GM23338 (cell line): ENCODE results near the gene ANKRD60. TPM values are rescaled to one million over a fixed set of nuclear protein-coding genes. Genes with fewer than 3 reads are reported as not detected.

Experiments used
- ATAC-seq: fragments of 200-7000 bp; cut with Tn5 transposase; 3 replicates; pipeline ENCODE4 v1.9.1; 2020
- DNase-seq: peaks from one replicate; pipeline ENCODE4 v3.0.0-alpha.2; 2015; ENCODE audit warnings: low spot score
- H2AFZ ChIP-seq: fragments of 200-600 bp; sonication (generic); 2 replicates; pipeline ENCODE4 v1.8.0; 2016; ENCODE audit warnings: antibody characterized with exemption, mild to moderate bottlenecking, moderate library complexity
- H3F3A ChIP-seq: fragments of 200-600 bp; sonication (generic); replicated peaks from 2 replicates; pipeline ENCODE4 v1.8.0; 2017; ENCODE audit warnings: antibody characterized with exemption, mixed run types, low read depth
- H3K27ac ChIP-seq: fragments of 200-600 bp; sonication (generic); 2 replicates; pipeline ENCODE4 v1.6.1; 2016; ENCODE audit warnings: low read depth
- H3K27me3 ChIP-seq: fragments of 200-600 bp; sonication (generic); 2 replicates; pipeline ENCODE4 v1.8.0; 2016; ENCODE audit warnings: mild to moderate bottlenecking, mixed run types, moderate library complexity; ENCODE audit not compliant: insufficient read depth
- H3K36me3 ChIP-seq: fragments of 200-600 bp; sonication (generic); 2 replicates; pipeline ENCODE4 v1.8.0; 2016; ENCODE audit warnings: mild to moderate bottlenecking; ENCODE audit not compliant: insufficient read depth
- H3K4me1 ChIP-seq: fragments of 200-600 bp; sonication (generic); 2 replicates; pipeline ENCODE4 v1.8.0; 2016; ENCODE audit warnings: mild to moderate bottlenecking, moderate library complexity; ENCODE audit not compliant: insufficient read depth
- H3K4me2 ChIP-seq: fragments of 200-600 bp; sonication (generic); 2 replicates; pipeline ENCODE4 v1.7.1; 2017; ENCODE audit warnings: mixed run types
- H3K4me3 ChIP-seq: fragments of 200-600 bp; sonication (generic); 2 replicates; pipeline ENCODE4 v1.6.1; 2016; ENCODE audit warnings: mixed run types
- H3K79me2 ChIP-seq: fragments of 200-600 bp; sonication (generic); replicated peaks from 2 replicates; pipeline ENCODE4 v1.8.0; 2017; ENCODE audit warnings: mild to moderate bottlenecking; ENCODE audit not compliant: insufficient read depth
- H3K9me2 ChIP-seq: fragments of 200-600 bp; sonication (generic); 2 replicates; pipeline ENCODE4 v1.8.0; 2017; ENCODE audit not compliant: insufficient read depth
- H4K20me1 ChIP-seq: fragments of 200-600 bp; sonication (generic); replicated peaks from 2 replicates; pipeline ENCODE4 v1.8.0; 2017; ENCODE audit warnings: mild to moderate bottlenecking; ENCODE audit not compliant: insufficient read depth
- H3K27ac Mint-ChIP-seq: 2 replicates; pipeline ENCODE4 v1.8.0; 2020; ENCODE audit warnings: inconsistent platforms, mild to moderate bottlenecking, moderate library complexity, mixed read lengths
- H3K27me3 Mint-ChIP-seq: 3 replicates; pipeline ENCODE4 v1.8.0; 2022; ENCODE audit warnings: low read depth, mild to moderate bottlenecking, moderate library complexity, mixed read lengths, inconsistent platforms; ENCODE audit not compliant: insufficient read depth, poor library complexity
- H3K36me3 Mint-ChIP-seq: 3 replicates; pipeline ENCODE4 v1.8.0; 2021; ENCODE audit warnings: low read depth, mild to moderate bottlenecking, inconsistent platforms, moderate library complexity, mixed read lengths
- H3K4me1 Mint-ChIP-seq: 3 replicates; pipeline ENCODE4 v1.8.0; 2020; ENCODE audit warnings: mild to moderate bottlenecking, inconsistent platforms, mixed read lengths
- H3K4me3 Mint-ChIP-seq: 3 replicates; pipeline ENCODE4 v1.8.0; 2021; ENCODE audit warnings: moderate library complexity, mild to moderate bottlenecking, inconsistent platforms, mixed read lengths
- H3K9me3 Mint-ChIP-seq: 3 replicates; pipeline ENCODE4 v1.8.0; 2020; ENCODE audit warnings: moderate library complexity, mild to moderate bottlenecking, inconsistent platforms, mixed read lengths
- CREB1 ChIP-seq: fragments of 250-450 bp; sonication (Bioruptor Pico); IDR thresholded peaks from 2 replicates; pipeline ENCODE4 v1.5.0; 2020; ENCODE audit warnings: low read depth, mild to moderate bottlenecking, moderate library complexity
- ETS1 ChIP-seq: IDR thresholded peaks from 2 replicates; pipeline ENCODE4 v1.6.1; 2016; ENCODE audit warnings: antibody characterized with exemption
- EZH2 ChIP-seq: fragments of 200-600 bp; sonication (generic); IDR thresholded peaks from one replicate; pipeline ENCODE4 v1.8.0; 2017; ENCODE audit warnings: antibody characterized with exemption, mild to moderate bottlenecking, low read depth; ENCODE audit not compliant: unreplicated experiment
- EZH2phosphoT487 ChIP-seq: fragments of 200-600 bp; sonication (generic); IDR thresholded peaks from one replicate; pipeline ENCODE4 v1.8.1; 2018; ENCODE audit warnings: antibody characterized with exemption; ENCODE audit not compliant: unreplicated experiment
- JUNB ChIP-seq: IDR thresholded peaks from one replicate; pipeline ENCODE4 v1.6.1; 2016; ENCODE audit warnings: antibody characterized with exemption; ENCODE audit not compliant: unreplicated experiment
- NANOG ChIP-seq: IDR thresholded peaks from 2 replicates; pipeline ENCODE4 v1.6.1; 2016; ENCODE audit warnings: antibody characterized with exemption, borderline replicate concordance
- POLR2AphosphoS5 ChIP-seq: IDR thresholded peaks from 2 replicates; pipeline ENCODE4 v1.6.1; 2016; ENCODE audit warnings: antibody characterized with exemption, low read depth
- STAT1 ChIP-seq: IDR thresholded peaks from one replicate; pipeline ENCODE4 v1.6.1; 2016; ENCODE audit warnings: antibody characterized with exemption; ENCODE audit not compliant: unreplicated experiment
- ZNF114 ChIP-seq: fragments of 250-450 bp; sonication (Bioruptor Pico); IDR thresholded peaks from 2 replicates; pipeline ENCODE4 v1.5.0; 2020; ENCODE audit warnings: mild to moderate bottlenecking, moderate library complexity
- ZNF331 ChIP-seq: fragments of 250-450 bp; sonication (Bioruptor Pico); IDR thresholded peaks from 2 replicates; pipeline ENCODE4 v1.5.0; 2020; ENCODE audit warnings: low read depth, mild to moderate bottlenecking, moderate library complexity
- polyA plus RNA-seq: library from polyadenylated mRNA; unstranded; fragments of >200 nt; fragmentation: Nextera tagmentation; extraction: Ambion mirVana; gene quantifications from 2 replicates; pipeline ENCODE4 v1.2.1, GENCODE V29; 2016
- total RNA-seq: library from RNA; depleted of rRNA; stranded (reverse); fragments of >200 nt; shearing (Covaris generic); gene quantifications from 2 replicates; pipeline ENCODE4 v1.2.3, GENCODE V29; 2014
- TF ChIP-seq, protein P1 (sequence below): IDR thresholded peaks from one replicate; pipeline ENCODE4 v1.6.1; 2018; ENCODE audit warnings: antibody characterized with exemption; ENCODE audit not compliant: unreplicated experiment
- TF ChIP-seq, protein P2 (sequence below): fragments of 250-450 bp; sonication (Bioruptor Pico); IDR thresholded peaks from 2 replicates; pipeline ENCODE4 v1.5.0; 2020; ENCODE audit warnings: mild to moderate bottlenecking, moderate library complexity
- TF ChIP-seq, protein P3 (sequence below), 2 experiments: fragments of 200-600 bp in 1 of 2; sonication (generic) in 1 of 2; conservative IDR thresholded peaks; 2 replicates each; pipeline versions ENCODE4 v1.5.1 to v1.6.1; 2016 to 2017; ENCODE audit warnings: antibody characterized with exemption in 2 of 2, low read depth in 2 of 2, mild to moderate bottlenecking in 2 of 2, moderate library complexity in 1 of 2

The ANKRD60 gene
- total and polyA plus RNA-seq, 2 experiments from 2014 or later: not detected

GRCh38 chr20:58196402-58197184 is 31.9 kb downstream of the ANKRD60 start:
- H3K4me1 ChIP-seq: no peaks in the 10 kb centered on the region
- ATAC-seq (no peak), DNase-seq (no peak)
- H3K79me2 ChIP-seq: no peaks in the 10 kb centered on the region
- no peak overlapping the region for H3K27ac ChIP-seq
- H3K9me2 ChIP-seq: no peaks in the 10 kb centered on the region
- no peaks in the 10 kb centered on the region for H3F3A ChIP-seq
- H3K36me3 Mint-ChIP-seq: peaks cover 7% of the 10 kb centered on the region; the same call in 2 of the 3 replicates
- H3K4me3 Mint-ChIP-seq: no peak overlapping the region
- no peaks in the 10 kb centered on the region for H4K20me1 ChIP-seq
- H3K4me2 ChIP-seq: no peak overlapping the region
- H3K4me3 ChIP-seq: no peak overlapping the region
- no peak overlapping the region for H3K27ac Mint-ChIP-seq
- TF ChIP-seq STAT1: no peak
- TF ChIP-seq POLR2AphosphoS5: no peak
- no peak for TF ChIP-seq CREB1
- no peak for TF ChIP-seq NANOG
- TF ChIP-seq EZH2: no peak
- TF ChIP-seq, protein P1, sequence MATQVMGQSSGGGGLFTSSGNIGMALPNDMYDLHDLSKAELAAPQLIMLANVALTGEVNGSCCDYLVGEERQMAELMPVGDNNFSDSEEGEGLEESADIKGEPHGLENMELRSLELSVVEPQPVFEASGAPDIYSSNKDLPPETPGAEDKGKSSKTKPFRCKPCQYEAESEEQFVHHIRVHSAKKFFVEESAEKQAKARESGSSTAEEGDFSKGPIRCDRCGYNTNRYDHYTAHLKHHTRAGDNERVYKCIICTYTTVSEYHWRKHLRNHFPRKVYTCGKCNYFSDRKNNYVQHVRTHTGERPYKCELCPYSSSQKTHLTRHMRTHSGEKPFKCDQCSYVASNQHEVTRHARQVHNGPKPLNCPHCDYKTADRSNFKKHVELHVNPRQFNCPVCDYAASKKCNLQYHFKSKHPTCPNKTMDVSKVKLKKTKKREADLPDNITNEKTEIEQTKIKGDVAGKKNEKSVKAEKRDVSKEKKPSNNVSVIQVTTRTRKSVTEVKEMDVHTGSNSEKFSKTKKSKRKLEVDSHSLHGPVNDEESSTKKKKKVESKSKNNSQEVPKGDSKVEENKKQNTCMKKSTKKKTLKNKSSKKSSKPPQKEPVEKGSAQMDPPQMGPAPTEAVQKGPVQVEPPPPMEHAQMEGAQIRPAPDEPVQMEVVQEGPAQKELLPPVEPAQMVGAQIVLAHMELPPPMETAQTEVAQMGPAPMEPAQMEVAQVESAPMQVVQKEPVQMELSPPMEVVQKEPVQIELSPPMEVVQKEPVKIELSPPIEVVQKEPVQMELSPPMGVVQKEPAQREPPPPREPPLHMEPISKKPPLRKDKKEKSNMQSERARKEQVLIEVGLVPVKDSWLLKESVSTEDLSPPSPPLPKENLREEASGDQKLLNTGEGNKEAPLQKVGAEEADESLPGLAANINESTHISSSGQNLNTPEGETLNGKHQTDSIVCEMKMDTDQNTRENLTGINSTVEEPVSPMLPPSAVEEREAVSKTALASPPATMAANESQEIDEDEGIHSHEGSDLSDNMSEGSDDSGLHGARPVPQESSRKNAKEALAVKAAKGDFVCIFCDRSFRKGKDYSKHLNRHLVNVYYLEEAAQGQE: no peak
- TF ChIP-seq, protein P2, sequence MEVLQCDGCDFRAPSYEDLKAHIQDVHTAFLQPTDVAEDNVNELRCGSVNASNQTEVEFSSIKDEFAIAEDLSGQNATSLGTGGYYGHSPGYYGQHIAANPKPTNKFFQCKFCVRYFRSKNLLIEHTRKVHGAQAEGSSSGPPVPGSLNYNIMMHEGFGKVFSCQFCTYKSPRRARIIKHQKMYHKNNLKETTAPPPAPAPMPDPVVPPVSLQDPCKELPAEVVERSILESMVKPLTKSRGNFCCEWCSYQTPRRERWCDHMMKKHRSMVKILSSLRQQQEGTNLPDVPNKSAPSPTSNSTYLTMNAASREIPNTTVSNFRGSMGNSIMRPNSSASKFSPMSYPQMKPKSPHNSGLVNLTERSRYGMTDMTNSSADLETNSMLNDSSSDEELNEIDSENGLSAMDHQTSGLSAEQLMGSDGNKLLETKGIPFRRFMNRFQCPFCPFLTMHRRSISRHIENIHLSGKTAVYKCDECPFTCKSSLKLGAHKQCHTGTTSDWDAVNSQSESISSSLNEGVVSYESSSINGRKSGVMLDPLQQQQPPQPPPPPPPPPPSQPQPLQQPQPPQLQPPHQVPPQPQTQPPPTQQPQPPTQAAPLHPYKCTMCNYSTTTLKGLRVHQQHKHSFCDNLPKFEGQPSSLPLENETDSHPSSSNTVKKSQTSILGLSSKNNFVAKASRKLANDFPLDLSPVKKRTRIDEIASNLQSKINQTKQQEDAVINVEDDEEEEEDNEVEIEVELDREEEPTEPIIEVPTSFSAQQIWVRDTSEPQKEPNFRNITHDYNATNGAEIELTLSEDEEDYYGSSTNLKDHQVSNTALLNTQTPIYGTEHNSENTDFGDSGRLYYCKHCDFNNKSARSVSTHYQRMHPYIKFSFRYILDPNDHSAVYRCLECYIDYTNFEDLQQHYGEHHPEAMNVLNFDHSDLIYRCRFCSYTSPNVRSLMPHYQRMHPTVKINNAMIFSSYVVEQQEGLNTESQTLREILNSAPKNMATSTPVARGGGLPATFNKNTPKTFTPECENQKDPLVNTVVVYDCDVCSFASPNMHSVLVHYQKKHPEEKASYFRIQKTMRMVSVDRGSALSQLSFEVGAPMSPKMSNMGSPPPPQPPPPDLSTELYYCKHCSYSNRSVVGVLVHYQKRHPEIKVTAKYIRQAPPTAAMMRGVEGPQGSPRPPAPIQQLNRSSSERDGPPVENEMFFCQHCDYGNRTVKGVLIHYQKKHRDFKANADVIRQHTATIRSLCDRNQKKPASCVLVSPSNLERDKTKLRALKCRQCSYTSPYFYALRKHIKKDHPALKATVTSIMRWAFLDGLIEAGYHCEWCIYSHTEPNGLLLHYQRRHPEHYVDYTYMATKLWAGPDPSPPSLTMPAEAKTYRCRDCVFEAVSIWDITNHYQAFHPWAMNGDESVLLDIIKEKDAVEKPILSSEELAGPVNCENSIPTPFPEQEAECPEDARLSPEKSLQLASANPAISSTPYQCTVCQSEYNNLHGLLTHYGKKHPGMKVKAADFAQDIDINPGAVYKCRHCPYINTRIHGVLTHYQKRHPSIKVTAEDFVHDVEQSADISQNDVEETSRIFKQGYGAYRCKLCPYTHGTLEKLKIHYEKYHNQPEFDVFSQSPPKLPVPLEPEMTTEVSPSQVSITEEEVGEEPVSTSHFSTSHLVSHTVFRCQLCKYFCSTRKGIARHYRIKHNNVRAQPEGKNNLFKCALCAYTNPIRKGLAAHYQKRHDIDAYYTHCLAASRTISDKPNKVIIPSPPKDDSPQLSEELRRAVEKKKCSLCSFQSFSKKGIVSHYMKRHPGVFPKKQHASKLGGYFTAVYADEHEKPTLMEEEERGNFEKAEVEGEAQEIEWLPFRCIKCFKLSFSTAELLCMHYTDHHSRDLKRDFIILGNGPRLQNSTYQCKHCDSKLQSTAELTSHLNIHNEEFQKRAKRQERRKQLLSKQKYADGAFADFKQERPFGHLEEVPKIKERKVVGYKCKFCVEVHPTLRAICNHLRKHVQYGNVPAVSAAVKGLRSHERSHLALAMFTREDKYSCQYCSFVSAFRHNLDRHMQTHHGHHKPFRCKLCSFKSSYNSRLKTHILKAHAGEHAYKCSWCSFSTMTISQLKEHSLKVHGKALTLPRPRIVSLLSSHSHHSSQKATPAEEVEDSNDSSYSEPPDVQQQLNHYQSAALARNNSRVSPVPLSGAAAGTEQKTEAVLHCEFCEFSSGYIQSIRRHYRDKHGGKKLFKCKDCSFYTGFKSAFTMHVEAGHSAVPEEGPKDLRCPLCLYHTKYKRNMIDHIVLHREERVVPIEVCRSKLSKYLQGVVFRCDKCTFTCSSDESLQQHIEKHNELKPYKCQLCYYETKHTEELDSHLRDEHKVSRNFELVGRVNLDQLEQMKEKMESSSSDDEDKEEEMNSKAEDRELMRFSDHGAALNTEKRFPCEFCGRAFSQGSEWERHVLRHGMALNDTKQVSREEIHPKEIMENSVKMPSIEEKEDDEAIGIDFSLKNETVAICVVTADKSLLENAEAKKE (CRISPR knock-in tag): no peak
- no peak for TF ChIP-seq ZNF114 (CRISPR knock-in tag)
- TF ChIP-seq ZNF331 (CRISPR knock-in tag): no peak
- TF ChIP-seq JUNB: no peak
- TF ChIP-seq EZH2phosphoT487: no peak
- TF ChIP-seq, protein P3, sequence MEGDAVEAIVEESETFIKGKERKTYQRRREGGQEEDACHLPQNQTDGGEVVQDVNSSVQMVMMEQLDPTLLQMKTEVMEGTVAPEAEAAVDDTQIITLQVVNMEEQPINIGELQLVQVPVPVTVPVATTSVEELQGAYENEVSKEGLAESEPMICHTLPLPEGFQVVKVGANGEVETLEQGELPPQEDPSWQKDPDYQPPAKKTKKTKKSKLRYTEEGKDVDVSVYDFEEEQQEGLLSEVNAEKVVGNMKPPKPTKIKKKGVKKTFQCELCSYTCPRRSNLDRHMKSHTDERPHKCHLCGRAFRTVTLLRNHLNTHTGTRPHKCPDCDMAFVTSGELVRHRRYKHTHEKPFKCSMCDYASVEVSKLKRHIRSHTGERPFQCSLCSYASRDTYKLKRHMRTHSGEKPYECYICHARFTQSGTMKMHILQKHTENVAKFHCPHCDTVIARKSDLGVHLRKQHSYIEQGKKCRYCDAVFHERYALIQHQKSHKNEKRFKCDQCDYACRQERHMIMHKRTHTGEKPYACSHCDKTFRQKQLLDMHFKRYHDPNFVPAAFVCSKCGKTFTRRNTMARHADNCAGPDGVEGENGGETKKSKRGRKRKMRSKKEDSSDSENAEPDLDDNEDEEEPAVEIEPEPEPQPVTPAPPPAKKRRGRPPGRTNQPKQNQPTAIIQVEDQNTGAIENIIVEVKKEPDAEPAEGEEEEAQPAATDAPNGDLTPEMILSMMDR (conservative IDR thresholded peaks at IDR 0.05; ENCODE audit: low read depth in 2 of 2): no peak
- TF ChIP-seq ETS1: no peak
- H3K27me3 ChIP-seq: no peaks in the 10 kb centered on the region
- peaks cover 9% of the 10 kb centered on the region for H3K9me3 Mint-ChIP-seq
- H2AFZ ChIP-seq: no peak overlapping the region
- H3K27me3 Mint-ChIP-seq: peaks cover 13% of the 10 kb centered on the region
- no peaks in the 10 kb centered on the region for H3K36me3 ChIP-seq
- H3K4me1 Mint-ChIP-seq: no peaks in the 10 kb centered on the region
